Measurements from ENCODE around the gene COP1.

COP1 gene

GRCh38 chr1:175902281-175902680 lies 304.8 kb downstream of the COP1 start:
- DNase-seq (ENCODE audit: low spot score) = no peak
- FAIRE-seq = no peak

DNA sequence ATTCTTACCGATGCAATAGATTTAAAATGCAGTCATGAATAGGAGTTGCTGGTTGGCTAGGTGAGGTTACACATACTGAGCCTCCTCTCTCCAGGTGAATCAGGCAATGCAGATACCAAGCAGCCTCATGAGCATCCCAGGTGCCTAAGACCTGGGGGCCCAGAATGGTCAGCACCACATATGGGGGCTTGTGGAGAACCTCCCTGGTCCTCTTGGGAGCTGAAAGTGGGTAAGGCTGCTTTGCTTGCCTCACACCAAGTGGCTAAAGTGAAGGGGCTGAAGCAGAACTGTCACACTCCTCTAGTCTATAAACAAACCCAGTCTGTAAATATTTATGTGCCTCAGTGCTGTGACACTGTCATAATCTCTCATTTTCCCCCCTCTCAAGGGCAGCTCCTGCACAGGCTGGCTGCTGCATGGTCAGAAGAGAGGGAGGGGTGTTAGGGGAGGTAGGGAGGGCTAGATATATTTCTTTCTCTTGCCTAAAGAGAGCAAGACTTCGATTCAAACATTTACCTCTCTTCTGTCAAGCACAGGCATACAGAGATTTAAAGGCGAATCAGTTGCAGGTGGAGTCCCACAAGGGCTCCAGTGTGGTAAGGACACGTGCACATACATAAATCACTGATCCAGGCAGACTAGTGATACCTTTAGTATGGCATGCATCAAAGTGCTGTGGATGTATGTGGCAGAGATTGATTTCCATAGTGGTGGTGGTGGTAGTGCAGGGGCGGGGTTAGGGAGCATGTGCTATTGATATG lies 305.8 kb downstream of the COP1 start:
- DNase-seq (ENCODE audit: low spot score) (no peak), FAIRE-seq (no peak)

- DNase-seq (ENCODE audit: low spot score) = no peak
Observed at GRCh38 chr1:175900171-175900570, 306.9 kb downstream of the COP1 start.

DNA sequence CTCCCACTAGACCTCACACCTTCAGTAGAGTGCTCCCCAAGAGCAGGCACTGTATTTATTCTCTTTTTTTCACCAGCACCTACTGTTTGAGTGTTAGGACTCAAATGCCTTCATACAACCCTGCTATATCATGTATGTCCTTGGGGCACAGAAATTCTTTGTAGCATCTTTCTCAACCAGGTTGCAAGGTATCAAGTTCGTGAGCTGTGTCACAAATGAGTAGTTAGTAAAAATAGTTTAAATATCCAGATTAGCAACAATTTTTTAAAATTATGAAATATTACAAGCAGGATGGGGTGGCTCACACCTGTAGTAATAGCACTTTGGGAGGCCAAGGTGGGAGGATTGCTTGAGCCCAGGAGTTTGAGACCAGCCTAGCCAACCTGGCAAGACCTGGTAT lies 311.1 kb downstream of the COP1 start:
- DNase-seq (ENCODE audit: low spot score) = no peak
- FAIRE-seq = no peak

More at GRCh38 chr1:175900171-175900570, 306.9 kb downstream of the COP1 start:
- FAIRE-seq = no peak

All from urothelium cell line (cell line).